ENCODE results near the gene ATP9B.

- no peak for TF ChIP-seq CTCF (conservative IDR thresholded peaks at IDR 0.05 in 1 of 2, IDR thresholded peaks at IDR 0.05 in 1 of 2; ENCODE audit: extremely low read depth in 1 of 2, insufficient read depth in 1 of 2, low read depth in 1 of 2, low read length in 2 of 2)
- no peak for TF ChIP-seq EZH2 (IDR thresholded peaks at IDR 0.05; ENCODE audit: borderline replicate concordance, low read length)
Measured at GRCh38 chr18:79328887-79329286, 259.7 kb downstream of the ATP9B start.
